Stimulated activated CD8-positive, alpha-beta memory T cell treated with anti-CD3 and anti-CD28 coated beads, Interleukin-4, amount 100 ng/mL, for 4 hours (primary cell): ENCODE data around the gene RASAL1.

ENCODE experiments used
- DNase-seq, 2 donors: peaks; one replicate each; pipeline ENCODE4 v3.0.0-alpha.2; 2020; ENCODE audit warnings: low read depth in 2 of 2, low spot score in 1 of 2

The RASAL1 gene

DNA sequence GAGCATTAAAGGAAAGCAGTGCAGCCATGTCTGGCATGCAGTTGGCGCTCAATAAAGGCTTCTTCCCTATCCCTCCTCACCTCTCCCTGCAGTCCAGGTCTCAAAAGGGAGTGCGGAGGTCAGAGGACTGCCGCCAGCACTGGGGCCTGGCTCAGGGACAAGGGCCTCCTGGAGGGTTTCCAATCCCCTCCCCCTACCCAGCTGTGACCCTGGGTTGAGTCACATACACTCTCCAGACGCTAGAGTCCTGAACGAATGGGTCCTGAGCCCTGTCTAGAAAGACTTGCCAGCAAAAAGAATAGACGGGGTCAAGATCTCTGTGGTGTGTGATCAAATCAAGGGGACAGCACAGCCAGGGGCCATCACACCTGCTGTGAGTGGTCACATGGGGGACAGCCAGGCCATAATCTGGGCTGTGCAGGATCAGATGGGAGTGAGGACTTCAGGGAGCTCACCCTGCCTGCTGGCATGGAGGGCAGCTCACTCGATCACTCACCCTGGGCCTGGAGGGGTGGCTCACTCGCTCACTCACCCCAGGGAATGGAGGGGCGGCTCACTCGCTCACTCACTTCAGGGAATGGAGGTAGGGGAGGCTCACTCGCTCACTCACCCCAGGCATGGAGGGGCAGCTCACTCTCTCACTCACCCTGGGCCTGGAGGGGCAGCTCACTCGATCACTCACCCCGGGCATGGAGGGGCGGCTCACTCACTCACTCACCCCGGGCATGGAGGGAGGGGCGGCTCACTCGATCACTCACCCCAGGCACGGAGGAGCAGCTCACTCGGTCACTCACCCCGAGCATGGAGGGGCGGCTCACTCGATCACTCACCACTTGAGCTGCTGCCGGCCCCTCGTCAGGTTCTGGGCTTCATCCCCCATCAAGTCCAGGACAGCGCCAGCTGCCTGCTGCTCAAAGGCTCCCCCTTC, 26.8 kb upstream of the RASAL1 start:
- DNase-seq: no peak

DNA sequence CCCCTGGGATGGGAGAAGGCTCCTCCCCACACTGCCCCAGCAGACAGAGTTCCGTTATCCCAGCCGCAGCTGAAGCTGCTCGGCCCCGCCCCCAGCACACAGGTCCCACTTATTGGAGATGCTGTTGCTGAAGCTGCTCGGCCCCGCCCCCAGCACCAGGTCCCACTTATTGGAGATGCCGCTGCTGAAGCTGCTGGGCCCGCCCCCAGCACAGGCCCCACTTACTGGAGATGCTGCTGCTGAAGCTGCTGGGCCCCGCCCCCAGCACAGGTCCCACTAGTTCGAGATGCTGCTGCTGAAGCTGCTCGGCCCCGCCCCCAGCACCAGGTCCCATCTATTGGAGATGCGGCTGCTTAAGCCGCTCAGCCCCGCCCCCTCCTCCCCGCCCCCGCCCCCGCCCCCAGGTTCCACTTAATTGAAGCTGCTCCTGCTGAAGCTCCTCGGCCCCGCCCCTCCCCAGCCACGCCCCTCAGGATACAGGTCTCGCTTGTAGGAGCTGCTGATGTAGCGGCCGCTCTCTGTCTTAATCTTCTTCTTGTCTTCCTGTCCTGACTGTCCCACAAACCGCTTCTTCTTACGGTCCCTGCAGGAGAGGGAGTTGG, 26.0 kb upstream of the RASAL1 start:
- DNase-seq: no peak

DNA sequence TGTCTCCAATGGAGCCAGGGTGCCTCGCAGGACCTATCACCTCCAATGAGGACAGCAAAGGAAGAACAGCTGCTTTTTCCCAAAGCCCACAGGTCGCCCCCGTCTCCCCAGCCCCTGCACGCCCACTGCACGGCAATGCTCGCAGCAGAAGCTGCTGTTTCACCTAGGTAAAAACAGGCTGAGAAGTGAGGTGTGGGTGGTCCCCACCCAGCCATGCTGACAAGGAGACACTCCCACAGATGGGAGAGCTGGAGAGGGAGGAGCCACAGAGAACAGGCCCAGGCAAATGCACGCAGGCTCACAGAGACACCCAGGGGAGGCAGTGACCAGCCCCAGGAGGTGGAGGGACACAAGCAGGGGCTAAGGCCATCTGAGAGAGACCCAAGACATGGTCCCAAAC, 24.4 kb upstream of the RASAL1 start:
- no peak for DNase-seq

DNA sequence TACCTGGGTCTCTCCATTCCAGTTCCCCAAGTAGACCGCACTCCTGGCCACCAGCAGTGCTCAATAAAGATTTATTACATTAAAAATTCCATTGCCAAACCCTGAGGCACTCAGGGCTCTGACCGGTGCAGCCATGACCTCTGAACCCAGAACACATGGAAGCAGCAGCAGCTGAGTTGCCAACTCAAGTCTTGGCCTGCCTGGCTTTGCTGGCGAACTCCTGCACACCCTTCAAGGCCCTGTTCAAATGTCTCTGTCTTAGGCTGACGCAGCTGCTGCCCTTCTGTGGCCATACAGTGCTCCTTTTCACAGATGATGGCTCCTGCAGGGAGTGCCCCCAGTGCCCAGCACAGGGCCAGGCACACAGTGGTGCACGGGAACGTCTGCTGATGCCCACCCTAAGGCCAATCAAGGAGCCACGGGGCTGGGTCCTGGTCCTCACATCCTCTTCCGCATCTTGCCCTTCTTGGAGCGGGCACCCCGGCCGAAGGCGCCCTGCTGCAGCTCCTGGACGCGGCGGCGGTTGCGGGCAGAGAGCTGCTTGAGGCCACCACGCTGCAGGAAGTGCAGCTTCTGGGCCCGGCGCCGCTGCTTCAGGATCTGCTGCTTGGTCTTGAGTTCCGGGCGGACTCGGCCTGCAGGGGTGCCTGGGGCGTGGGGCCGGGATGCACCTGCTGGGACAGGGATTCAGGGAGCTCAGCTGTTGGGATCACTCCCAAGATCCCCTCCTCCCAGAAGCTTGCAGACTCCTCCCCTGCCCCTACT, 23.1 kb upstream of the RASAL1 start:
- no peak for DNase-seq

DNA sequence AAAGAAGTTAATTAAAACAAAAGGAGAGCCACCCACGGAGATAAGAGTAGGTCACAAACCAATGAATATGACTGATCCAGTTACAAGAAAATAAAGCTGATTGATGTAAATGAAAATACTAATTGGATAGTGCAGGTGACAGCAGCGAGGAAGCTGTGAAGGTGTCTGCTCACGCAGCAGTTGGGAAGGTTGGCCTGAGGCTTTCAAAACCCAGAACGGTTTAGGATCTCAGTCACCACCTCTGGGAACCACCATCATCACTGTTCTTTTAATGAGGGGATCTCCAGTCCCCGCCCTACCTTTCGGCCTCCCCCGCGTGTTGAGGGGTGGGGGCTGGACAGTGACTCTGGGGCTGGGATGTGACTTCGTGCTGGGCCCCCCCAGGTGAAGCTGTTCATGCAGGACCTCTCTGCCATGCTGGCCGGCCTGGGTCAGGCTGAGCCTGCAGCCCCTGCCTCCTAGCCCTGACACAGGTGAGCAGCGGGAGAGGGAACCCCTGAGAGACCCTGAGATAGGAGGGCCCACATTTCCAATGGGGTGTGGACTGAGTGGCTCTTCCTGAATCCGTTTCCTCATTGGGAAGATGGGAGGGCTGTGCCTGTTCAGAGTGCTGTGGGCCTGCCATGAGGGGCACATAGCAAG, 21.8 kb upstream of the RASAL1 start:
- no peak for DNase-seq

DNA sequence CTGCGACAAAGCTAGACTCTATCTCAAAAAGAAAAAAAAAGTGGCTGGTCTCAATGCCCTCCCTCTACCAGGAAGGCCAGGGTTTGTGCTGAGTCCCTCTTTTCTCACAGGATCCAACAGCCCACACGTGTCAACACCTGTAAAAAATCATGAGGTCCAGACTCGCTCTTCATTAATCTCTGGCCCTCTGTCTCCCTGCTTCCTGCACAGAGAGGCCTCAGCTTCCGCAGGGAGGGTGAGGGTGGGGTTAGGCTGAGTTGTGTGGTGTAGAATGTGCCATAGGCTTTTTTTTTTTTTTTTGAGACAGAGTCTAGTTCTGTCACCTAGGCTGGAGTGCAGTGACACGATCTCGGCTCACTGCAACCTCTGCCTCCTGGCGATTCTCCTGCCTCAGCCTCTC, 20.1 kb upstream of the RASAL1 start:
- no peak for DNase-seq

GRCh38 chr12:113155060-113155459, 19.5 kb upstream of the RASAL1 start:
- no peak for DNase-seq

- DNase-seq: no peak
Observed at GRCh38 chr12:113154351-113154973, 18.9 kb upstream of the RASAL1 start.

GRCh38 chr12:113152835-113153814, 17.6 kb upstream of the RASAL1 start:
- DNase-seq: no peak

DNA sequence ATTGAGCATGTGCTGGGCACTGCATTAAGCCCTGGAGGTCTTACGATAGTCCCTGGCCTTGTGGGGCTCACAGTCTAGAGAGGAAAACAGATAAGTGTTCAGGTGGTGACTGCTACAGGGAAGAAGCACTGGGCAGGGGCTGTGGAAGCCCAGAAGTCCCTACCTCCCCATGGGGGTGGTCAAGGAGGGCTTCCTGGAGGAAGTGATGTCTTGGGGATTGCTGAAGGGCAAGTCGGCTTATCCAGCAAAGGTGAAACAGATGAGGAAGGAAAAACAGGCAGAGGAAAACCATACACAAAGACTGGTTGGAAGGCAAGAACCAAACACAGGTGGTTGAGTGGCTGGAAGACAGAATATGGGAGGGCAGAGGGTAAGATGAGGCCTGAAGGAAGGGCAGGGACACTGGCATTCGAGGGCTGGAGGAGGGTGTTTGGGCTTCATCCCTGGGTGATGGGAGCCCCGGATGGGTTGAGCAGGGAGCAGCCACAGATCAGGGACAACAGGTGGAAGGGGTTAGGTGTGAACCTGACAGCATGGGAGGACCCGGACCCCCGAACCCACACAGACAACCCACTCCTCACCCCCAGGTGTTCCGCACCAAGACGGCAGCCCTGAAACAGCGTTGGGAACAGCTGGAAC, 16.8 kb upstream of the RASAL1 start:
- no peak for DNase-seq

- no peak for DNase-seq
Observed at GRCh38 chr12:113151655-113152054, 16.1 kb upstream of the RASAL1 start.

- no peak for DNase-seq
Observed at GRCh38 chr12:113149361-113150150, 14.0 kb upstream of the RASAL1 start, which contains the start of gene CFAP73. TSS of gene CFAP73 (plus strand) at chr12:113149724. CDS start at chr12:113149858, 134 bp downstream.

- DNase-seq: no peak
Observed at GRCh38 chr12:113146999-113147398, 11.4 kb upstream of the RASAL1 start.

- DNase-seq: no peak
Observed at GRCh38 chr12:113145720-113146551, 10.4 kb upstream of the RASAL1 start.

GRCh38 chr12:113144806-113145205, 9.2 kb upstream of the RASAL1 start:
- DNase-seq: no peak

- no peak for DNase-seq
Observed at GRCh38 chr12:113143959-113144358, 8.4 kb upstream of the RASAL1 start.

- no peak for DNase-seq
Observed at GRCh38 chr12:113142886-113143332, 7.3 kb upstream of the RASAL1 start.
